ENCODE measurements around the gene MMEL1. TPM values are rescaled to one million over a fixed set of nuclear protein-coding genes. Genes with fewer than 3 reads are reported as not detected.

The MMEL1 gene
- total RNA-seq, 2 donors from 2014 or later, result 0.47 to 0.68 TPM

DNA sequence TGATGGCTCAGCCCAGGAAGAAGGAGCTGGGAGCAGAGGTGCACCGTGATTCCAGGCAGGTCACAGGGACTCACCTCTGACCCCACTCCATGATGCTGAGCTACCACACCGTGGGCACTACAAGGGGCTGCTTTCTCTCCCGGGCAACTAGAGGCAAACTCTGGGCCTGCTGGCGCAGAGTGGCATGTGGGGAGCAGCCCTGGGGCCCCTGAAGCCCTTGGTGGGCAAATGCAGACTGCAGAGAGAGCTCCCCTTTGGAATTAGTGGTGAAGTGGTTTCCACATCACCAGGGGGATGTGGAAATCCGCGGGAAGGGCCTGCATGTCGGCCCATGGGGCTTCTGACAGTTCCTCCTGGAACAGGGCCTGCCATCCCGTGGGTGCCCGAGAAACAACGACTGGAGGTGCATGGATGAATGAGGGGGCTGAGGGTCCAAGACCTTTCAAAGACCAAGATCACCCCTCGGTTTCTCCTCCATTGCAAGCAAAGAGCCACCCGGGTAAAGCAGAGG, 11.8 kb upstream of the MMEL1 start:
- no peak for ATAC-seq
- intact Hi-C loops (cut with DNase I), result loop anchor here in 1 of 2 donors (10.0 kb wide), 1 partner anchor 230 kb away; the partner anchor contains the start of gene PEX10
- peak; percentile 15 for DNase-seq

DNA sequence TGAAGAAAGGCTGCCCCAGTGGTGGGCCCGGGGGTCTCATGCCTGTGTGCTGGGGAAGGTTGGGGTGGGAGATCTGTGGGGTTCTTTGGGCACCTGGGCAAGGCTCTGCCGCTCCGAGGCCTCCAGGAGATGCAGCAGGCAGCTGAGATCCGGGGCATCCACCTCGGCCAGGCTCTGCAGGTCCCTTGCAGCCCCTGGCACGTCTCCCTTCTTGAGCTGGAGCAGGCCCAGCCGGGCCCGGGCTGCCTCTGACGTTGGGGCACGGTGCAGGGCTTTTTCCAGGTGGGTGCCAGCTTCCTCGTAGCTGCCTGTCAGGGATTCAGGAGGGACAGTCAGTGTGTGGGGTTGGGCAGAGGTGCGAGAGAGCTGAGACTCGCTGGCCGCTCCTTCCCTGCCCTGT, 11.4 kb upstream of the MMEL1 start:
- ATAC-seq, result no peak
- intact Hi-C loops (cut with DNase I), result loop anchor here in 1 of 2 donors (10.0 kb wide), 1 partner anchor 229 kb away; the partner anchor contains the start of gene PEX10
- DNase-seq, result peak; percentile 14

DNA sequence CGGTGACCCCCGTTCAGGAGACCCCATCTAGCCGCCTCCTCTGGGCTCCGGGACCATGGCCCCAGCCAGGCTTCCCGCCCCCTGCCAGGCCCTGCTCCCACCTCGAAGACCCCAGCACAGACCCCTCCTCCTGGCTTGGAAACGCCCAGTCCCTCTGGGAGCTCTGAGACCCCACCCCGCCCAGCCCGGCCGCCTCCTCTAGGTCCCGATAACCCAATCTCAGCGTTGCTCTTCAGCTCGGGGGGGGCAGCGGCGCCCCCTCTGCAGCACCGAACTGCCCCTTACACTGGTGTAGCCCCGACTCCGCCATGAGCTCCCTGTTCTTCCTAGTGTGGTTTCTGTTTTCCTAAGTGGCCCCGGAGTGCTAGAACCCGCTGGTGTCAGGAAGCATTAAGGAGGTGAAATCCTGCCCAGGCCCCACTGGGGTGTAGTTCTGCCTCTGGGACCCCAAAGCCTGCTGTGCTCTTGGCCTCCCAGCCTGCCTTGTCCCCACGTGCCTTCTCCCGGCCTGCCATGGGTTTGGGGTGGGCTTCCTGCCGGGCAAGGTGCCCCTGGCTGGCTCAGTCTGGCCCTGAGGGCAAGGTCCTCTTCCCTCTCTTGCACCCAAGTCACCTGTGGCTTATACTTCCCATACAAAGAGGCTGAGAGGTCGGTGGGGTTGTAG, 10.7 kb upstream of the MMEL1 start:
- DNase-seq, result peak; percentile 17
- no peak for ATAC-seq
- intact Hi-C loops (cut with DNase I), result loop anchor here in 1 of 2 donors (10.0 kb wide), 1 partner anchor 229 kb away; the partner anchor contains the start of gene PEX10

DNA sequence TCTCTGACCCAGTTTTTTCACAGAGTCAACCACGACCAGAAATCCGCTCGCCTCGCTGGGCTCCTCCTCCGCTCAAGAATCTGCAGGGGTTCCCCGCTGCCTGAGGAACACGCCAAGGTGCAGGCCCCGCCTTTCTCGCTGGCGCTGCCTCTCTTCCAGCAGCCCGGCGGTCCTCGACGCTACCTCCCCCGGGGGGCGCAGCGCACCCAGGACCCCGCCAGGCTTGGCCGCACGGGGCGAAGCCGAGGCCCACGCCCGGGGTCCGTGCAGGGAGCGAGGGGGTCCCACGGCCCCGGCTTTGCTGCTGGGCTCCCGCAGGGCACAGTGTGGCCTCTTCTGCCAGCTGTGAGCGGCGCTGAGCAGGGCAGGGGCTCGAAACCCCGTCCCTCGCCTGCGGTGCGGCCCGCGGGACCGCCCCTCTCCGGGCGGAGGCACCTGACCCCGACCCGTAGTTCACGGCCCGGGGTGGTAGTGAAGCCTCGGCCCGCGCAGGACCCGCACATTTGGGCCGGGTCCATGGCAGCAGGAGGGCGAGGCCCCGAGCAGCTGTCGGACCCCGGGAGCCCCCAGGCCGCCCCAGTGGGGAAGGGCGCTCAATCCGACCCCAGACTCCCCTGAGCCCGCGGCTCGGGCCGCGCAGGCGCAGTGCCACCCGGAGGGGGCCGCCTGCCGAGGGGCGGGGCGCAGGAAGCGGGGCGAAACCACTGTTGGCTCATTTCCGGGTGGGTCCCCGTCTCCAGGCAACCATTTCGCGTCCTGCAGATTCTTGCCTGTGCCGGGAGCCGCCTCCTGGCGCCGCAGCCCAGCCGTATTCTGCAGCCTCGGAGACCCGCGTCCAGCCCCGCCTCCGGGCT, 10.0 kb upstream of the MMEL1 start:
- ATAC-seq, result peak; percentile 94
- intact Hi-C loops (cut with DNase I), result loop anchor here in 1 of 2 donors (10.0 kb wide), 1 partner anchor 228 kb away; the partner anchor contains the start of gene PEX10
- peak; percentile 94 for DNase-seq

DNA sequence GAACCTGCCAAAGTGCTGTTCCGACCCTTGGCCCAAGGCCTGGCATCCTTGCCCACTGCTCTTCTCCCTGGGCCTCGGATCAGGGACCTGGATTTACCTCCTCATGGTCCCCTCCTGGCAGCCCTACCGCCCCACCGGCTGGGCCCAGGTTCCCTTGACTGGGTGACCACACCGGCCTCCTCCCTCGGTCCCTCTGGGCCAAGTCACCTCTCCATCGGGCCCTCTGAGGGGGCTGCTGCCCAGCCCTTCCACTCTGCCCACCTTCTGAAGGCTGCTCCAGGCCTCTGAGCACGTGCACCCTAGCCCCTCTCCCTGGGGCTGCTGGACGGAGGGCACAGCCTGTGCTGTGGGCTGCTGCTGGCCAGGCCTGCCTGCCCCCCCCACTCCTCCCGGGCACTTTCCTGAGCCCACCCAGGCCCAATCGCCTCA, 9.3 kb upstream of the MMEL1 start:
- DNase-seq, result peak; percentile 18
- intact Hi-C loops (cut with DNase I), result loop anchor here in 1 of 2 donors (10.0 kb wide), 1 partner anchor 227 kb away; the partner anchor contains the start of gene PEX10
- ATAC-seq, result no peak

DNA sequence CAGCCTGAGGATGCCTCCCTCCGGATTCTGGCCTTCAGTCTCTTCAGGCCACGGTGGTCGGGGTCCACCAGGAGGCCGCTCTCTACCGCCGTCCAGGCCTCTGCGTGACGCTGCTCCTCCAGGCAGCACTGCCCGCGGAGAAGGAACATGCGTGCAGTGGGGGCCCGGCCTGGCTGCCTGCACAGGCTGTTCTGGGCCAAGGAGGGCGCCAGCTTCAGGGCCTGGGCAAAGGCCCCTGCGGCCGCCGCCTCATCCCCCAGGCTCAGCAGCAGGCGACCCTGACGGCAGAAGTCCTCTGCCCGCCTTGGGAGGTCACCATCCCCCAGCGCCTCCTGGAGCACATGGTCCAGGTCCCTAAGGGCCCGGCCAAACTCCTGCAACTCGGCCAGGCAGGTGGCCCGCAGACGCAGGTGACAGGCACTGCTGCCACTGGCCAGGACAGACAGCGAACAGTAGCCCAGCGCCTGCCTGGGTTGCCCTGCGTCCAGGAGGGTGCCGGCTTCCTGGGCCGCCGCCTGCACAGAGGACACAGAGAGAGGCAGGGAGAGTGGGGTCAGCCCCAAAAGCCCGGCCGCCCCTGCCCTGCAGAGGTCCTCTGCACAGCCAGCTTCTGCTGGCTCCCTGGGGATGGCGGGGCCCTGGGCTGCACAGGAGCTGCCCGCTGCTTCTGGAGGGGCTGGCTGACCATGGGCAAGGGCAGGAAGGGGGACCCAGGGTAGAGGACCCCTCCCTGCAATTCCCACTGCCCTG, 8.7 kb upstream of the MMEL1 start:
- DNase-seq (peak; percentile 20), ATAC-seq (no peak)
- intact Hi-C loops (cut with DNase I), result loop anchor here in 1 of 2 donors (10.0 kb wide), 1 partner anchor 227 kb away; the partner anchor contains the start of gene PEX10

DNA sequence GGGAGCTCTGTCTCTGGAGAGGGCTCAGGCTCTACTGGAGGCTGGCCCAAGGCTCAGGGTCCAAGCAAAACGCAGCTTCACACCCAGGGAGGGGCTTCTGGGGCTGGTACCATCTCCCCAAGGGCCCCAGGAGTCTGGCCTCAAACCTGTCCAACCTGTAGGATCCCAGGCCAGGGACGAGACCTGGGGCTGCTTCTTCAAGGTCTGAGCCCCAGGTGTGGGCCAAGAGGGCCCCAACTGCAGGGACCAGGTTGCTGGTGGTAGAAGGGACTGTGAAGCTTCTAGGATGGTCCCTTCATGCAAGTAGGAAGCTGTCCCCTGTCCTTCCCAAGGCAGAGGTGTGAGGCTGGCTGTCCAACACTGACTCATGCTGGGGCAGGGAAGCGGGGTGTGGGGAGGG, 7.8 kb upstream of the MMEL1 start:
- intact Hi-C loops (cut with DNase I), result loop anchor here in 1 of 2 donors (10.0 kb wide), 1 partner anchor 226 kb away; the partner anchor contains the start of gene PEX10
- ATAC-seq, result no peak
- DNase-seq, result peak; percentile 12

DNA sequence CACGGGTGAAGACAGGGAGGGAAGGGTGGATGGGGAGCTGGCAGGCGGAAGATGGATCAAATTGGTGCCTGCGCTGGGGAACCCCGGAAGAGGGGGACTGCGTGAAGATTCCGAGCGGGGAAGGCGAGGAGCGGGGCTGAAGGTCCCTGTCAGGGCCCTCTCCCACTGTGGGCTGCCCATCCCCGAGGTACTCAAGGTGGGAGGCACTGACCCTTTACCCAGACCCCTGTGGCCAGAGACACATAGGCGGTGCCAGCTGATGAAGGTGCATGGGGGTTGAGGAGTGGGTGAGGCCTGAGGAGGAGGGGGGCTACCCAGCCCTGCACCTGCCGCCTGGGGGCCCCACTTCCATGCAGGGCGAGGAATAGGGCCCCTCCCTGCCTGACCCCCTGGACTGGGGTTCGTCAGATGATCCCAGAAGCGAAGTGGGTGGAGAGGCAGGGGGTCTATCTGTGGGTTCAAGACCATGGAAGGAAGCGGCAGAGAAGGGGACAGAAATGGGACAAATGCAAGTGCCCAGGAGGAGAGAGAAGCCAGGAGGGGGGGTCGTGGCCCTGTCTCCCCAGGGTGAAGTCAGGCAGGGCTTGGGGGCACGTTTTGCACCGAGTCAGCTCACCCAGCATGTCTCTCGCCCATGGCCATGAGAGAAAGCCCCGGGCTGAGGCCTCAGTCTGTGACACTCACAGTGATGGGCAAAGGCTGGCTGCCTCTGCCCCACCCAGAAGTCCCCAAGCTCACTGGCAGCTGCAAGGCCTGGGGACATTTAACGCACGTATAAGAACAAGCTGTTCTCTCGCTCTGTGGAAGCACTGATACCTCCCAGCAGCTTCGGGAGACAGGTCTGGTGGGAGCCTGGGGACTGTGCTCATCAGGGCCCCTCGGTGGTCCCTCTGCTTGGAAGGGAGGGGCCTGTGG, 7.0 kb upstream of the MMEL1 start:
- DNase-seq, result no peak
- no peak for ATAC-seq
- intact Hi-C loops (cut with DNase I), result loop anchor here in 1 of 2 donors (5.0 to 10.0 kb wide), 2 partner anchors 53 to 225 kb away; partner anchors contain the start of genes PEX10 and PRXL2B

DNA sequence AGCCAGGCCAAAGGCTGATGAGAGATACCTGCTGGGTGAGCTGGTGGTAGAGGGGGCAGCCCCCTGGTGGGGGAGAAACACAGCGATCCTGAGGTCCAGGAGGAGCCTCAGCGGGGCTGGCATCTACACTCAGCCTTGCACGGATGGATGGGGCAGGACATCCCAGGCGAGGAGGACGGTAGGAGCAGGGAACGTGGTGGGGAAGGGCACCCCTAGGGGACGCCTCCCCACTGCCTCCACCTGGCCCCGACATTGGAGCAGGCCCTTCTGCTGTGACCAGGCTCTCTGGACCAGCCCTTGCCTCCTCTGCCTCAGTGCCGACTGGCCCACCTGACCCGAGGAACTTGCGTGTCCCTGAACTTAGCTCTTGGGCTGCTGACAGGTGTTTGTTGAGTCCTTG, 6.4 kb upstream of the MMEL1 start:
- ATAC-seq (no peak), DNase-seq (no peak)
- intact Hi-C loops (cut with DNase I), result loop anchor here in 1 of 2 donors (5.0 kb wide), 1 partner anchor 52 kb away; the partner anchor contains the start of gene PRXL2B

DNA sequence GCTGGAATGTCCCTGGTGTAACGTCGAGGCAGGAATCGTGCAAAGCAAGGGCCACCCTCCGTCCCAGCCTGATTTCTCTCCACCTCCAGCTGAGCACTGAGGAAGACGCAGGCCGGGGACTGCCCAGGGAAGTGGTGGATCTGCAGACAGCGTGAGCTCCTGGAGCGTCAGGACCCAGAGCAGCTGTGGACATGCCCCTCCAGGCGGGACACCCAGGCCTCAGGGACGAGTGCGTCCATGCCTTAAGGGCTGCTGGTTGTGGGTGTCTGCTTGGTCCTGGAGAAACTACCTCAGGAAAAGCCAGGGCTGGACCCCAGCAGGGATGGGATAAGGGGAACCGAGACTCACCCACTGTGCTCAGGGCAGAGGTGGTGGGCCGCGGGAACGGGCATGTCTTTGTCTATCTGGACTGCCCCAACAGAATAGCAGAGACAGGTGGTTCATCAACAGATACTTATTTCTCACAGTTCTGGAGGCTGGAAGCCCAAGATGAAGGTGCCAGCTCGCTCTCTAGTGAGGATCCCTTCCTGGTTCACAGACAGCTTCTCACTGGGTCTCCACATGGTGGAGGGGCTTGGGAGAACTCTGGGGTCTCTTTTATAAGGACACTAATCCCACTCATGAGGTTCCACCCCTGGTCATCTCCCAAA, 5.8 kb upstream of the MMEL1 start:
- DNase-seq (no peak), ATAC-seq (no peak)
- intact Hi-C loops (cut with DNase I), result loop anchor here in 1 of 2 donors (5.0 kb wide), 1 partner anchor 51 kb away; the partner anchor contains the start of gene PRXL2B

DNA sequence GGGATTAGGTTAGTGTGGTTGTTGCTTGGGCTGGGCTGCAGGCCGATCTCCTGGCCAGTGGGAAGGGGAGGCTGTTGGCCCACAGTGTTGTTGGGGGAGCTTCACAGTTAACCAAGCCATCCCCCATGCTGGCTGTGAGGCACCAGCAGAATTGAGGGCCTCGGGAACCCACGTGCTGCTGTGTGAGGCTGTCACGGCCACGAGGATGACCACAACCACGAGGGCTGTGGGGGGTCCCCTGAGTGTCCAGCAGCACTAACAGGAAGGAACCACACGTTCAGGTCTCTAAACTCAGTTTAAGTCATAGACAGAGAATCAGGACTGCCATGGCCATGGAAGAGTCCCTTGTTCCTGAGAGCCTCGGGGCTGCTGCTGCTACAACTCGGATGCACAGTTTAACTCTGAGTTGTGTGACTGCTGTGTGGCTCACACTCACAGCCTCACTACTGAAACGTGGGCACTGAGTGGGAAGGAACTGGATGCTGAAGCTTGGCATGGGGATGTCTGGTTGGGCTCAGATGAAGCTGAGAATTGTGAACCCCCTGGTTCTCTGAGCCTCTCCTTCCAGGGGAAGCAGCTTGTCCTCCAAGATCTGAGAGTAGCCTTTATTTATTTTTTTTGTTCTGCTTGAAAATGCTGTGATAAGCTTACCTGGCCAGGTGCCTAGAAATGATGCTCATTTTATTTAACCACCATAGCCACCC, 4.8 kb upstream of the MMEL1 start:
- intact Hi-C loops (cut with DNase I), result loop anchor here in 1 of 2 donors (5.0 kb wide), 1 partner anchor 50 kb away; the partner anchor contains the start of gene PRXL2B
- no peak for ATAC-seq
- no peak for DNase-seq

DNA sequence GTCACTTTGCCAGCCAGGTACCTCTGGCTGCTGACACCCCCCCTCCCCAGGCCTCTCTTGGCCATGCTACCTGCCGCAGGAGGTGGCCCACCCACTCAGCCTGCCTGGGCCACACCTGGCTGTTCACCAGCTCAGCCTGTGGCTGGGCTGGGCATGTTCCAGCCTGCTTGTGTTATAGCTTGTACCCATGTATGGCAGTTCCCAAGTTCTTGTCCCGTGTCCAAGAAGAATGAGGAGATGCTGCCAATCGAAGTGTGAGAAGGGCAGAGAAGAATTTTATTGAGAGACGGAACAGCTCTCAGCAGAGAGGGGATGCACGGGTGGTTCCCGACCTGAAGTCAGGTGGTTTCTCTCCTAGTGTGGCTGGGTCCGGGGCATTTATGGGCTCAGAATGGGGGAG, 3.9 kb upstream of the MMEL1 start:
- DNase-seq (no peak), ATAC-seq (no peak)
- intact Hi-C loops (cut with DNase I), result loop anchor here in 1 of 2 donors (5.0 kb wide), 1 partner anchor 49 kb away; the partner anchor contains the start of gene PRXL2B

DNA sequence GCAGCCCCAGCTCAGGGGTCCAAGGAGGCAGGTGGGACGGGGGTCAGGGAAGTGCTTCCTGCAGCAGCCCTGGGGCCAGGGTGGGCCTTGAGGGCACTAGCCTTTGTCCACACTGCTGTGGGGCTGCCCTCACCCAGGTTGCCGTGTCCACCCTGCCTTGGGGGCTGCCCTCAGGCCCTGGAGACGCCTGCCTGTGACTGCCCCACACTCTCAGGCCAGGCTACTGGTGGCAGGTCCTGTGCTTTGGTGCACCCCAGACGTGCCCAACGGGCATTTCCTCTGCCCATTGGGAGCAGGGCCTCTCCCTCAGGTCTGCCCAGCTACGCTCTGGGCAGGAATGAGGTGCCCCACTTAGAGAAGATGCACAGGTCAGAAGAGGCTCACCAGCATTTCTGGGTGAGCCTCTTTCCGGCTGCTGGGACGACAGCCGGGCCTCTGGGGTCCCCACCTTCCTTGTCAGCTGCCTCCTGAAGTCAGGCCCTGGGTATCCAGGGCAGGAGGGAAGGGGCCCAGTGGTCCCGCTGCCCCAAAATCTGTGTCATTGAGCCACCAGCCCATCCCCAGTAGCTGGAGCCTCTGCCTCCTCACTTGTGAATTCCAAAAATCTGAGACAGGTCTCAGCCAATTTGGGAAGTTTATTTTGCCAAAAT, 2.7 kb upstream of the MMEL1 start:
- ATAC-seq (no peak), DNase-seq (no peak)
- intact Hi-C loops (cut with DNase I), result loop anchor here in 1 of 2 donors (5.0 kb wide), 1 partner anchor 48 kb away; the partner anchor contains the start of gene PRXL2B

DNA sequence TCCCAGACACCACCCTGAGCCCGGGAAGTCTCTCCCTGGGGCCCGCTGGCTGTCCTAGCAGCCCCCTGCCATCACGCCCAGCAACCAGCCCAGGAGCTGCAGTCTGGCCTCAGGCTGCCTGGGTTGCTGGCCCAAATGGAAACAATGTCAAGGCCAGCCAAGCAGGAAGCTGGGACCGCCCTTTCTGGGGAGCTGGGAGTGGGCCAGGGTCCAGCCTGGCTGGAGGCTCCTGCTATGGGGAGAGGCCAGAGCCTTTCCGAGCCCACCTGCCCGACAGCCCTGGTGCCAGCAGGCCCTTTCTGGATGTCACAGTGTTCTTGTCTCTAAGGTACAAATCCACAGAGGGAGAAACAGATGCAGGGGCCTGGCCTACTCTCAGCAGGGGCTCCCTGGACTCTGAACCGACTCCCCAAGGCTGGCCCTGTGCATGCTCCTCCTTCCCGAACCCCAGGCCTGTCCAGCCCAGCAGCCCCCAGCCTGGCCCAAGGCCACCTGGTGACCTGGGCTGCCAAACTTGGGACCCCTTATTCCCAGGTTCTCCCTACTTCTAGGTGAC, 1.2 kb upstream of the MMEL1 start:
- intact Hi-C loops (cut with DNase I), result no loop called here
- DNase-seq (no peak), ATAC-seq (no peak)

DNA sequence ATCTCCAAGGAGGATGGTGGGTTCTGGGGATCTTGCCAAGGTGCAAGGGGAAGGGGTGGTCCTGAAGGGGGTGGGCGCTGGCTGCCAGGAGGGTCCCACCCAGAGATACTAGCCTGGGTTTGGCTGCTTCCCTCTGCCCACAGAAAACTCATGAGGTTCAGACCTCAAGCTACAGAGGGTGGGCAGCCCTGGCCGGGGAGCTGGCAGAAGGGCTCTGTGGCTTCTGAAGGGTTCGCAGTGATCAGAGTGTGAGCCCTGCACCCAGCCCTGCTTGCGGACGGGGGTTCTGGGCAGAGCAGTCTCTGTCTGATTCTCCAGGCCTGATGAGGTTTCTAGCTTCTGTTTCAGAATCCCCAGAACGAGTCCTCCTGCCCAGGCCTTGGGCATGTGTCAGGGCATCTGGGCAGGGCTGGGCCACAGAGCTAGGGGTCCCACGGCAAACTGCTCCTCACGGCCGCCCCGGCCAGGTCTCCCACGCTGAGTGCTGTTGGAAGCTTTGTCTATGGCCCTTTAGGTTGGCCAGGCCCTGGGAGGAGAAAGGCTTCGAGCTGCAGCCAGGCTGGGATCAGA, 635 bp upstream of the MMEL1 start:
- intact Hi-C loops (cut with DNase I), result no loop called here
- ATAC-seq (no peak), DNase-seq (no peak)

Data from left cardiac atrium (tissue), 4 donors.